GM13977 (cell line): ENCODE data around the gene KCNK6.

Source experiments
- DNase-seq: peaks from one replicate; pipeline ENCODE4 v3.0.0; 2012; ENCODE audit warnings: low spot score
- in situ Hi-C: fragments of 300-500 bp; cut with MboI; formaldehyde crosslinking; loops from one replicate; pipeline ENCODE4 v1.12.0; 2022; ENCODE audit warnings: low sequenced_read_pairs, low pct_unique_long_range_greater_than_20kb, mixed read lengths, inconsistent platforms; ENCODE audit not compliant: unreplicated experiment
- TF ChIP-seq, protein P1 (sequence below): IDR thresholded peaks from 2 replicates; pipeline ENCODE4 v1.5.1; 2012; ENCODE audit warnings: mild to moderate bottlenecking, control low read depth; ENCODE audit not compliant: insufficient read depth; ENCODE audit errors: extremely low read depth, missing control alignments

Gene KCNK6

DNA sequence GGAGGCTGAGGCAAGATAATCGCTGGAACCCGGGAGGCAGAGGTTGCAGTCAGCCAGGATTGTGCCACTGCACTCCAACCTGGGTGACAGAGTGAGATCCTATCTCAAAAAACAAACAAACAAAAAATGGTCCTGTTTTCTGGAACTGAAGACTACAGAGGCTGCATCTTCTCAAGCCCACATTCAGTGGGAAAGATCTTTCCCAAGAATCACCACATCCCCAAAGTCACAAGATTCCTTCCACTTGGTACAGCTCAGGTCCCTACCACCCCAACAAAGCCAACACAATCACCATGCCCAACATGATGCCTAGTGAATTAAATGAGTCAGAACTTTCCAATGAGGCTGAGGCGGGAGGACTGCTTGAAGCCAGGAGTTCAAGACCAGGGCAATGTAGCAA is 31.2 kb downstream of the KCNK6 start:
- TF ChIP-seq, protein P1, sequence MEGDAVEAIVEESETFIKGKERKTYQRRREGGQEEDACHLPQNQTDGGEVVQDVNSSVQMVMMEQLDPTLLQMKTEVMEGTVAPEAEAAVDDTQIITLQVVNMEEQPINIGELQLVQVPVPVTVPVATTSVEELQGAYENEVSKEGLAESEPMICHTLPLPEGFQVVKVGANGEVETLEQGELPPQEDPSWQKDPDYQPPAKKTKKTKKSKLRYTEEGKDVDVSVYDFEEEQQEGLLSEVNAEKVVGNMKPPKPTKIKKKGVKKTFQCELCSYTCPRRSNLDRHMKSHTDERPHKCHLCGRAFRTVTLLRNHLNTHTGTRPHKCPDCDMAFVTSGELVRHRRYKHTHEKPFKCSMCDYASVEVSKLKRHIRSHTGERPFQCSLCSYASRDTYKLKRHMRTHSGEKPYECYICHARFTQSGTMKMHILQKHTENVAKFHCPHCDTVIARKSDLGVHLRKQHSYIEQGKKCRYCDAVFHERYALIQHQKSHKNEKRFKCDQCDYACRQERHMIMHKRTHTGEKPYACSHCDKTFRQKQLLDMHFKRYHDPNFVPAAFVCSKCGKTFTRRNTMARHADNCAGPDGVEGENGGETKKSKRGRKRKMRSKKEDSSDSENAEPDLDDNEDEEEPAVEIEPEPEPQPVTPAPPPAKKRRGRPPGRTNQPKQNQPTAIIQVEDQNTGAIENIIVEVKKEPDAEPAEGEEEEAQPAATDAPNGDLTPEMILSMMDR, result no peak
- no peak for DNase-seq
- in situ Hi-C loops, result no loop called here

DNA sequence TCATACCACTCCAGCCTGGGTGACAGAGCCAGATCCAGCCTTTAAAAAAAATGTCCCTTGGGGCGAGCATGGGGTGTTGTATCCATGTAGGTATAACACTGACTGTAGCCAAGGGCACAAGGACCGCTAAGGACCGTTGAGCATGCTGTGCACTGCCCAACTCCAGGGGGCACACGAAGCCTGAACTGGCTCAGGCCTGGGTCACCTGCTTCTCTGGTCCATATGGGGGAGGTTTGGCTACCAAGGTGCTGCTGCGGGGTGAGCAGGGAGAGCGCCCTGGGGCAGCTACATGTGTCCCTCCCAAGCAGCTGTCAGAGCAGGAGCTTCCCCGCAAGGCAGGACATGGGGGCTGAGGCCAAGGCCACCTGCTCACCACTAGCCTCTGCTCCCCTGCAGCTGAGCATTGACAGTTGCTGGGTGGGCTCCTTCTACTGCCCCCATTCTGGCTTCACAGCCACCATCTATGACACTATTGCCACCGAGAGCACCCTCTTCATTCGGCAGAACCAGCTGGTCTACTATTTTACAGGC is 32.3 kb downstream of the KCNK6 start:
- TF ChIP-seq, protein P1, result no peak
- no peak for DNase-seq
- in situ Hi-C loops, result no loop called here

DNA sequence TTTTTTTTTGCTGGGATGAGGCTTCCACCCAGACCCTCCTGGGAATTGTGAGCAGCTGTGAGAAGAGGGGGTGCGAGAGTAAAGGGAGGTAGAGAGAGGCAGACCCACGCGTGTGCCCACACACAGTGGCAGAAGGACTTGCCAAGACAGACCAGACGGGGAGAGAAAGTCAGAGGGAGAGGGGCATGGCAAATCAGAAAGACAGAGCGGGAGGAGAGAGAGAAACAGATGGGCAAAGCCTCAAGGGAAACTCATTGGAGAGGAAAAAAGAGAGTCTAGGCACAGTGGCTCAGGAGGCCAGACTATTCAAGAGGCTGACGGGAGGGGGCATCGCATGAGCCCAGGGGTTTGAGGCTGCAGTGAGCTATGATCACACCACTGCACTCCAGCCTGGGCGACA is 33.0 kb downstream of the KCNK6 start:
- in situ Hi-C loops, result no loop called here
- DNase-seq, result no peak
- TF ChIP-seq, protein P1, result no peak

DNA sequence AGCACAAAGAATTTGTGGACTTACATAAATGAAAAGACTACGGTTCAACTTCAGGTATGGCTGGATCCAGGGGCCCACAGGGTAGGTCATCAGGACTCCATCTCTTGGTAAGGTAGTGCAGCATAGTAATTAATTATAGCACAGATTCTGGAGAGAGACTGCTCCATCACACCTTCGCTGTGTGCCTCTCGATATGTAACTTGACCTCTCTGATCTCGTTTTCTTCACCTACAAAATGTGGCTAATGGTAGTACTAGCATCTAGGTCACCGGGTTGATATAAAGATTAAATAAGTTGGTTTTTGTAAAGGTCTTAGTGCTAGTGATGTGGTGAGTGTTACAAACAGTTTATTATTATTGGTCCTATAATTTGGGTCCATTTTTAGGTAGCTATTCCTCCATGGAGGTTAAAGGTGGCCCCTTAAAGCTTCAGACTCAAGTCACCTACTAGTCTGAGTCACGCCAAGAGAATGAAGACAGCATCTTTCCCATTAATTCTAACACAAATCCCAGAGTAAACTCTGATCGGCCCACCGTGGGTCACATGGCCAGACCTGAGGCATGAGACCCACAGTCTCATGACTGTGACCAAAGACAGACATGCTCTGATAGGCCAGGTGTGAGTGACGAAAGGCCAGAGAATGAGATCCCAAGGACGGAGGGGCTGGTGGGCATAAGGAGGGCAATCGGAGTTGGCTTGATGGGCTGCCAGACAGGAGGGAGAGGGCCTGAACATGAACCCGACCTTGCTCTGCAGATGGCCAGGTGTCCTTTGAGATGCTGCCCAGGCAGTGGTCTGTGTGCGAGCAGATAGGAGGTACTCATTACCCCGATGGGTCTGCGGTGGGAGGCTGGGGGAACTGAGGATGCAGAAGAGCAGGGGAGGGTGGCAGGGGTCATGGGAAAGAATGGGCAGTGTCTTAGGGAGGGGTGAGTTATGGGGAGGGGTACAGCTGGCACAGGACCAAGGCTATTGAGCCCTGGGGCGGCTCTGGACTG is 36.4 kb downstream of the KCNK6 start:
- in situ Hi-C loops, result no loop called here
- TF ChIP-seq, protein P1, result no peak
- DNase-seq, result no peak

DNA sequence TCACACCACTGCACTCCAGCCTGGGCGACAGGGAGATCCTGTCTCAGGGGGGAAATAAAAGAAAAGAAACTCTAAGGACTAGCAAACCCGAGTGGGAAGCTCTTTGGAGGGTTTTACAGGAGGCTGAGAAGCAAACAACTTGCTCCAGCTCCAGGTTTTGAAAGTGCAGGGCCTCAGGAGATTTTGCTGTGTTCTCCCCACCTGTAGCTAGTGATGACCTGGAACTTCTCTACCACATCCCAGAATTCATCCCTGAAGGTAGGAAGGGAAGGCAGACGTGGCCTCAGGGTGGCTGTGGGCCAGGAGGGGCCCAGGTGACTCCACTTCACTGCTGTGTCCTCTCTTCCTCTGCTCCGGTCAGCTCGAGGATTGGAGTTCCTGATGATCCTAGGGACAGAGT is 38.4 kb downstream of the KCNK6 start:
- in situ Hi-C loops, result no loop called here
- TF ChIP-seq, protein P1, result no peak
- DNase-seq, result no peak

DNA sequence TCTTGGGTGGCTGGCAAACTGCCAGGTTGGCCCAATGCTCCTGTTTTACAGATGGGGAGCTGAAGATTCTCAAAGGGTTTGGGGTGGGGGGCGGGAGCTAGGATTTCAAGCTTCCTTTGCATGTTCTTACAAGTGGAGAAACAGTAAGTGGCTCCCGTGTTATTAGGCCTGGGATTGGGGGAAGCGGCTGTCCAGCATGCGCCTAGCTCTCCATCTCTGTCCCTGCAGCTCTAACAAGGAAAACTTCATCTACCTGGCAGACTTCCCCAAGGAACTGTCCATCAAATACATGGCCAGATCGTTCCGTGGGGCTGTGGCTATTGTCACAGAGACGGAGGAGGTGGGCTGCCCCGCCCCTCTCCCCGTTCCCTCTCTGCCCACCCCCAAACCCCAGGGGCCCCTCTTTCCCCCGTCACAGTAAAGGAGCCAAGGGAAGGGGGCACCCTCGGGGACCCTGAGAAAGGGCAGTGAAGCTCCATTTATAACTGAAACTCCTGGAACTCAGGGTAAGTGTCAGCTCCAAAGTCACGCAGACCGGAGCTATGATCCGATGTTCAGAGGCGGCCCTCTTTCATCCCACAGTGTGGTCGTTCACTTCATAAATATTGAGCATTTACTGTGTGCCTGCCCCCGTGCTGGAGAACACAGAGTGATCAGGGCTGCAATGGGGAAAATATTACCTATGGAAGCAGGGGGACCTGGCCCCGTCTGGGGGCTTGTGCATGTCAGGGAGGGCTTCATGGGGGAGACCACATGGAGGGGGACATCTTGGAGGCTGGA is 39.8 kb downstream of the KCNK6 start:
- TF ChIP-seq, protein P1, result no peak

More for the DNA sequence above, 39.8 kb downstream of the KCNK6 start:
- in situ Hi-C loops, result no loop called here
- no peak for DNase-seq
